Neural cell (in vitro differentiated cells): ENCODE results near the gene CCND1.

Experiments used
- EP300 ChIP-seq: fragments of 450-650 bp; conservative IDR thresholded peaks from 2 replicates; pipeline ENCODE4 v1.6.1; 2014; ENCODE audit warnings: antibody characterized with exemption, mild to moderate bottlenecking, moderate library complexity; ENCODE audit not compliant: poor library complexity, severe bottlenecking
- EZH2 ChIP-seq: fragments of 200-600, 300-800 bp; shearing (Covaris generic), sonication (generic); IDR thresholded peaks from 2 replicates; pipeline ENCODE4 v1.6.1; 2014; ENCODE audit warnings: antibody characterized with exemption, low read length, borderline replicate concordance, mild to moderate bottlenecking; ENCODE audit not compliant: insufficient read depth, poor library complexity, severe bottlenecking
- POLR2AphosphoS5 ChIP-seq: IDR thresholded peaks from 2 replicates; pipeline ENCODE4 v1.6.1; 2012
- TF ChIP-seq, protein P1 (sequence below): fragments of 450-650 bp; IDR thresholded peaks from 2 replicates; pipeline ENCODE4 v1.5.1; 2014; ENCODE audit warnings: antibody characterized with exemption, mild to moderate bottlenecking, moderate library complexity; ENCODE audit not compliant: poor library complexity, severe bottlenecking

- TF ChIP-seq, protein P1, sequence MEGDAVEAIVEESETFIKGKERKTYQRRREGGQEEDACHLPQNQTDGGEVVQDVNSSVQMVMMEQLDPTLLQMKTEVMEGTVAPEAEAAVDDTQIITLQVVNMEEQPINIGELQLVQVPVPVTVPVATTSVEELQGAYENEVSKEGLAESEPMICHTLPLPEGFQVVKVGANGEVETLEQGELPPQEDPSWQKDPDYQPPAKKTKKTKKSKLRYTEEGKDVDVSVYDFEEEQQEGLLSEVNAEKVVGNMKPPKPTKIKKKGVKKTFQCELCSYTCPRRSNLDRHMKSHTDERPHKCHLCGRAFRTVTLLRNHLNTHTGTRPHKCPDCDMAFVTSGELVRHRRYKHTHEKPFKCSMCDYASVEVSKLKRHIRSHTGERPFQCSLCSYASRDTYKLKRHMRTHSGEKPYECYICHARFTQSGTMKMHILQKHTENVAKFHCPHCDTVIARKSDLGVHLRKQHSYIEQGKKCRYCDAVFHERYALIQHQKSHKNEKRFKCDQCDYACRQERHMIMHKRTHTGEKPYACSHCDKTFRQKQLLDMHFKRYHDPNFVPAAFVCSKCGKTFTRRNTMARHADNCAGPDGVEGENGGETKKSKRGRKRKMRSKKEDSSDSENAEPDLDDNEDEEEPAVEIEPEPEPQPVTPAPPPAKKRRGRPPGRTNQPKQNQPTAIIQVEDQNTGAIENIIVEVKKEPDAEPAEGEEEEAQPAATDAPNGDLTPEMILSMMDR = no peak
- TF ChIP-seq EZH2 (no peak), EP300 (no peak), POLR2AphosphoS5 (no peak)
These were observed 29.1 kb upstream of the CCND1 start for GRCh38 chr11:69611548-69612526.
